ENCODE measurements around the gene FOXN1.

DNA sequence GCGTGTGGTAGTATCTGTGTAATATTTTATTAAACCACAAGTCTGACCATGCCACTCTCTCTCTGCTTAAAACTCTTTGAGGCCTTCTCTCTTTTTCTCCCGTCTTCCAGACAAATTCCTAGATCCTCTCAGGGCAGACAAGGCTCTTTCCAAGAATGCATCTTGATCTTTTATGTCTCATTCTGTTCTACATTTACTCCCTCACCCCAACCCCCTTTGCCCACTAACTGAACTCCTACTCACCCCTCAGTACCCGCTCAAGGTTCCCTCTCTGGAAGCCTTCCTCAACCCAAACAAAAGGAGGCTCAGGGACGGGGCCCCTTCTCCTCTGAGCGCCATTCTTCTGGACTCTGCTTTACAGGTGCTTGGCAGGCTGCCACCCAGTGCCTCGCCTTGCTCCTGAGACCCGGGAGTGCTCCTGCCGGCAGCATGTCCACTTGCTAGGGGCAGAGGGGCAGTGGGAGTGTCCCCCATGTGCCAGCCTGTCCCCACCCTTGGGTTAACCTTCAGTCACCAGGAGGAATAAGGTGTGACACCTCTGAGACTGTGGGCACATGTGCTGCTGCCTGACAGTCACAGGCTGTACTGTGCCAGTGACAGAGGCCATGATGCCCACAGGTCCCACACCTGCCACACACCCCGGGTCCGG is 23.5 kb upstream of the FOXN1 start:
- no peak for TF ChIP-seq ZNF274 (IDR thresholded peaks at IDR 0.05; ENCODE audit: low read depth, low read length)
- no peak for TF ChIP-seq YY1 (IDR thresholded peaks at IDR 0.05; ENCODE audit: insufficient read depth, insufficient read length)

Data from NT2/D1 (cell line).